HCT116 (cell line): ENCODE data around the gene UBE2S.
A peak's percentile ranks its signal among the peaks of the same experiment; 100 is the strongest.

Source experiments
- CEBPB ChIP-seq: IDR thresholded peaks from 2 replicates; pipeline ENCODE4 v1.6.1; 2012; ENCODE audit warnings: low read depth
- EGR1 ChIP-seq: IDR thresholded peaks from 2 replicates; pipeline ENCODE4 v1.6.1; 2012; ENCODE audit warnings: low read depth
- EZH2 ChIP-seq: fragments of 200-600 bp; sonication (generic); IDR thresholded peaks from 2 replicates; pipeline ENCODE4 v1.6.1; 2017; ENCODE audit warnings: antibody characterized with exemption, mixed run types
- POLR2A ChIP-seq: IDR thresholded peaks from 2 replicates; pipeline ENCODE4 v1.7.0; 2011; ENCODE audit warnings: borderline replicate concordance; ENCODE audit not compliant: insufficient read depth, insufficient read length; ENCODE audit errors: extremely low read depth
- RAD21 ChIP-seq: IDR thresholded peaks from 2 replicates; pipeline ENCODE4 v1.6.1; 2012; ENCODE audit warnings: low read depth, mild to moderate bottlenecking
- SIN3A ChIP-seq: IDR thresholded peaks from 2 replicates; pipeline ENCODE4 v1.6.1; 2012; ENCODE audit warnings: low read depth
- YY1 ChIP-seq: IDR thresholded peaks from 2 replicates; pipeline ENCODE4 v1.6.1; 2011; ENCODE audit warnings: low read length, low read depth, moderate library complexity, mild to moderate bottlenecking; ENCODE audit not compliant: insufficient replicate concordance; ENCODE audit errors: extremely low read depth
- TF ChIP-seq, protein P1 (sequence below), 3 experiments: fragments of 200-600 bp in 1 of 3; sonication (generic) in 1 of 3; IDR thresholded peaks in 2 of 3; conservative IDR thresholded peaks in 1 of 3; 2 replicates each; pipeline ENCODE4 v1.5.1; 2012 to 2017; ENCODE audit warnings: low read depth in 2 of 3, low read length in 2 of 3, antibody characterized with exemption in 1 of 3, borderline replicate concordance in 1 of 3, control low read depth in 1 of 3, mild to moderate bottlenecking in 1 of 3, mixed read lengths in 1 of 3, mixed run types in 1 of 3, moderate library complexity in 1 of 3; ENCODE audit not compliant: insufficient read depth in 1 of 3
- TF ChIP-seq, protein P2 (sequence below): IDR thresholded peaks from 2 replicates; pipeline ENCODE4 v1.6.1; 2012; ENCODE audit warnings: low read depth
- TF ChIP-seq, protein P3 (sequence below): IDR thresholded peaks from 2 replicates; pipeline ENCODE4 v1.6.1; 2012

DNA sequence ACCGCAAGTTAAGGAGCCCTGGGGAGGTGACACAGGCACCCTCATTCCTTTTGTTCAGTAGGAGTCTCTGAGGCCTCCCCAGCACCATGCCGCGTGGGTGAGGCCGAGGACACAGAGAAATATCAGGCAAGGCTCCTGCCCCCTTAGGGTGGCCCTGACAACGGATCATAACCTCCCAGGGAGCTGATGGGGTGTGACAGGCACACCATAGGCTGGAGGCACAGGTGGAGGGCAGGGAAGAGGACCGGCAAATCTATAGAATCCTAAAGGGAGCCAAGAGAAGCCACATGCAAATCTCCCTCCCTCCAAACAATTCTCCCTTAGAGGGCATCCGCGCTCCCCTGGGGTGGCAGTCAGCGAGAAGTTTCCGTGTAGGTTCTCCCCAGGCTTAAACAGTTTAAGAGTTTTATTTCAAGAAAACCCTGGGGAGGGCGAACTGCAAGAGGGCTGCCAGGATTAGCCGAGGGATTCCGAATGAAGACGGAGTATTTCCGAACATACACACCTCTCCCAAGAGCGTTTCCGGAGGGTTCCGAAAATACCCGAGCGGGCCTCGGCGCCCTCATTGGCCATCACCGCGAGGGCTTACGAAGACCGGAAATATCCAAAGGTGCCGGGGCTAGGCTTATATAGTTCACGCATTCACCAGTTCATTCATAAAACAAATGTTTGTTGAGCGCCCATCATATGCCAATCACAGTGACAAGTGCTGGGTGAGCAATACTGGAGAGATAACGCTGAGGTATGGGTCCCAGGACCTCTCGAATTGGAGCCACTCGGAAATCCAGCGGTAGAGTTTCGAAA is 22.5 kb downstream of the UBE2S start:
- TF ChIP-seq, protein P1, sequence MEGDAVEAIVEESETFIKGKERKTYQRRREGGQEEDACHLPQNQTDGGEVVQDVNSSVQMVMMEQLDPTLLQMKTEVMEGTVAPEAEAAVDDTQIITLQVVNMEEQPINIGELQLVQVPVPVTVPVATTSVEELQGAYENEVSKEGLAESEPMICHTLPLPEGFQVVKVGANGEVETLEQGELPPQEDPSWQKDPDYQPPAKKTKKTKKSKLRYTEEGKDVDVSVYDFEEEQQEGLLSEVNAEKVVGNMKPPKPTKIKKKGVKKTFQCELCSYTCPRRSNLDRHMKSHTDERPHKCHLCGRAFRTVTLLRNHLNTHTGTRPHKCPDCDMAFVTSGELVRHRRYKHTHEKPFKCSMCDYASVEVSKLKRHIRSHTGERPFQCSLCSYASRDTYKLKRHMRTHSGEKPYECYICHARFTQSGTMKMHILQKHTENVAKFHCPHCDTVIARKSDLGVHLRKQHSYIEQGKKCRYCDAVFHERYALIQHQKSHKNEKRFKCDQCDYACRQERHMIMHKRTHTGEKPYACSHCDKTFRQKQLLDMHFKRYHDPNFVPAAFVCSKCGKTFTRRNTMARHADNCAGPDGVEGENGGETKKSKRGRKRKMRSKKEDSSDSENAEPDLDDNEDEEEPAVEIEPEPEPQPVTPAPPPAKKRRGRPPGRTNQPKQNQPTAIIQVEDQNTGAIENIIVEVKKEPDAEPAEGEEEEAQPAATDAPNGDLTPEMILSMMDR (IDR thresholded peaks at IDR 0.05 in 2 of 3, conservative IDR thresholded peaks at IDR 0.05 in 1 of 3; ENCODE audit: borderline replicate concordance in 1 of 3, insufficient read depth in 1 of 3, low read depth in 2 of 3, low read length in 2 of 3): no peak
- no peak for TF ChIP-seq EZH2
- TF ChIP-seq POLR2A: no peak
- TF ChIP-seq, protein P2, sequence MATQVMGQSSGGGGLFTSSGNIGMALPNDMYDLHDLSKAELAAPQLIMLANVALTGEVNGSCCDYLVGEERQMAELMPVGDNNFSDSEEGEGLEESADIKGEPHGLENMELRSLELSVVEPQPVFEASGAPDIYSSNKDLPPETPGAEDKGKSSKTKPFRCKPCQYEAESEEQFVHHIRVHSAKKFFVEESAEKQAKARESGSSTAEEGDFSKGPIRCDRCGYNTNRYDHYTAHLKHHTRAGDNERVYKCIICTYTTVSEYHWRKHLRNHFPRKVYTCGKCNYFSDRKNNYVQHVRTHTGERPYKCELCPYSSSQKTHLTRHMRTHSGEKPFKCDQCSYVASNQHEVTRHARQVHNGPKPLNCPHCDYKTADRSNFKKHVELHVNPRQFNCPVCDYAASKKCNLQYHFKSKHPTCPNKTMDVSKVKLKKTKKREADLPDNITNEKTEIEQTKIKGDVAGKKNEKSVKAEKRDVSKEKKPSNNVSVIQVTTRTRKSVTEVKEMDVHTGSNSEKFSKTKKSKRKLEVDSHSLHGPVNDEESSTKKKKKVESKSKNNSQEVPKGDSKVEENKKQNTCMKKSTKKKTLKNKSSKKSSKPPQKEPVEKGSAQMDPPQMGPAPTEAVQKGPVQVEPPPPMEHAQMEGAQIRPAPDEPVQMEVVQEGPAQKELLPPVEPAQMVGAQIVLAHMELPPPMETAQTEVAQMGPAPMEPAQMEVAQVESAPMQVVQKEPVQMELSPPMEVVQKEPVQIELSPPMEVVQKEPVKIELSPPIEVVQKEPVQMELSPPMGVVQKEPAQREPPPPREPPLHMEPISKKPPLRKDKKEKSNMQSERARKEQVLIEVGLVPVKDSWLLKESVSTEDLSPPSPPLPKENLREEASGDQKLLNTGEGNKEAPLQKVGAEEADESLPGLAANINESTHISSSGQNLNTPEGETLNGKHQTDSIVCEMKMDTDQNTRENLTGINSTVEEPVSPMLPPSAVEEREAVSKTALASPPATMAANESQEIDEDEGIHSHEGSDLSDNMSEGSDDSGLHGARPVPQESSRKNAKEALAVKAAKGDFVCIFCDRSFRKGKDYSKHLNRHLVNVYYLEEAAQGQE: no peak
- no peak for TF ChIP-seq CEBPB
- TF ChIP-seq, protein P3, sequence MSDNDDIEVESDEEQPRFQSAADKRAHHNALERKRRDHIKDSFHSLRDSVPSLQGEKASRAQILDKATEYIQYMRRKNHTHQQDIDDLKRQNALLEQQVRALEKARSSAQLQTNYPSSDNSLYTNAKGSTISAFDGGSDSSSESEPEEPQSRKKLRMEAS: peak; percentile 44
- no peak for TF ChIP-seq SIN3A
- no peak for TF ChIP-seq RAD21
- no peak for TF ChIP-seq YY1
- no peak for TF ChIP-seq EGR1
